ENCODE measurements around the gene BEND6. TPM values are rescaled to one million over a fixed set of nuclear protein-coding genes. Genes with fewer than 3 reads are reported as not detected.

The BEND6 gene
- polyA plus RNA-seq, 3 donors: not detected

- Histone ChIP-seq H2AFZ (ENCODE audit: insufficient read depth, low read depth, low read length, poor library complexity, severe bottlenecking) (no peak overlapping the region), H3K4me1 (ENCODE audit: control insufficient read depth in 1 of 2, insufficient read depth in 2 of 2, low read length in 2 of 2) (no peaks in the 10 kb centered on the region), H3K9me3 (replicated peaks in 1 of 2; ENCODE audit: control insufficient read depth in 1 of 2, insufficient read depth in 1 of 2, low read length in 2 of 2) (no peaks in the 10 kb centered on the region), H3K4me3 (replicated peaks in 1 of 3; ENCODE audit: low read depth in 2 of 3, low read length in 3 of 3) (no peak overlapping the region), H3K79me2 (ENCODE audit: insufficient read depth, low read length) (no peaks in the 10 kb centered on the region), H3K27me3 (ENCODE audit: control insufficient read depth in 2 of 2, insufficient read depth in 2 of 2, low read length in 2 of 2) (no peaks in the 10 kb centered on the region), H4K20me1 (ENCODE audit: insufficient read depth, low read length) (no peaks in the 10 kb centered on the region), H3K36me3 (replicated peaks in 1 of 2; ENCODE audit: control insufficient read depth in 1 of 2, insufficient read depth in 2 of 2, low read length in 2 of 2) (no peaks in the 10 kb centered on the region), H3K27ac (ENCODE audit: low read depth in 1 of 2, low read length in 2 of 2) (no peak overlapping the region), H3K4me2 (replicated peaks; ENCODE audit: extremely low read depth, low read length, poor library complexity, severe bottlenecking) (no peak overlapping the region), H3K9ac (ENCODE audit: insufficient read depth, low read length, poor library complexity, severe bottlenecking) (no peak overlapping the region)
- intact Hi-C loops (cut with micrococcal nuclease): no loop called here
- H3K27me3 Mint-ChIP-seq (ENCODE audit: low read depth in 3 of 3): peaks cover 0 to 4% (median 3%) of the 10 kb centered on the region in 3 donors
- no CpG with 5 or more reads among the region's 1 CpG for WGBS (ENCODE audit: insufficient coverage)
- no peak overlapping the region for H3K27ac Mint-ChIP-seq
- H3K36me3 Mint-ChIP-seq: no peaks in the 10 kb centered on the region
- DNase-seq: no peak
- H3K9me3 Mint-ChIP-seq: no peaks in the 10 kb centered on the region
- no peaks in the 10 kb centered on the region for H3K4me1 Mint-ChIP-seq
- no peak for TF ChIP-seq CTCF (IDR thresholded peaks at IDR 0.05)
- no peak overlapping the region for H3K4me3 Mint-ChIP-seq
These were observed 8.9 kb downstream of the BEND6 start for GRCh38 chr6:56963793-56964192.

GRCh38 chr6:56965126-56965525, 10.2 kb downstream of the BEND6 start:
- H3K4me1 ChIP-seq (ENCODE audit: control insufficient read depth in 1 of 2, insufficient read depth in 2 of 2, low read length in 2 of 2): no peaks in the 10 kb centered on the region
- no peak overlapping the region for H3K27ac ChIP-seq (ENCODE audit: low read depth in 1 of 2, low read length in 2 of 2)
- WGBS (ENCODE audit: insufficient coverage): no CpG with 5 or more reads among the region's 1 CpG
- no peak for TF ChIP-seq CTCF (IDR thresholded peaks at IDR 0.05)
- Mint-ChIP-seq H3K36me3 (no peaks in the 10 kb centered on the region), H3K9me3 (no peaks in the 10 kb centered on the region), H3K4me3 (no peak overlapping the region), H3K4me1 (no peaks in the 10 kb centered on the region), H3K27ac (no peak overlapping the region), H3K27me3 (ENCODE audit: low read depth in 3 of 3) (peaks cover 0 to 5% (median 3%) of the 10 kb centered on the region in 3 donors)
- H3K9me3 ChIP-seq (replicated peaks in 1 of 2; ENCODE audit: control insufficient read depth in 1 of 2, insufficient read depth in 1 of 2, low read length in 2 of 2): no peaks in the 10 kb centered on the region
- H3K4me3 ChIP-seq (replicated peaks in 1 of 3; ENCODE audit: low read depth in 2 of 3, low read length in 3 of 3): no peak overlapping the region
- no peak for DNase-seq
- H3K4me2 ChIP-seq (replicated peaks; ENCODE audit: extremely low read depth, low read length, poor library complexity, severe bottlenecking): no peak overlapping the region
- H3K79me2 ChIP-seq (ENCODE audit: insufficient read depth, low read length): no peaks in the 10 kb centered on the region
- H3K36me3 ChIP-seq (replicated peaks in 1 of 2; ENCODE audit: control insufficient read depth in 1 of 2, insufficient read depth in 2 of 2, low read length in 2 of 2): no peaks in the 10 kb centered on the region
- intact Hi-C loops (cut with micrococcal nuclease): no loop called here
- H3K27me3 ChIP-seq (ENCODE audit: control insufficient read depth in 2 of 2, insufficient read depth in 2 of 2, low read length in 2 of 2): no peaks in the 10 kb centered on the region
- H4K20me1 ChIP-seq (ENCODE audit: insufficient read depth, low read length): no peaks in the 10 kb centered on the region
- H2AFZ ChIP-seq (ENCODE audit: insufficient read depth, low read depth, low read length, poor library complexity, severe bottlenecking): no peak overlapping the region
- H3K9ac ChIP-seq (ENCODE audit: insufficient read depth, low read length, poor library complexity, severe bottlenecking): no peak overlapping the region
